OCI-LY1 (cell line): ENCODE measurements around the gene FCN3.
"Not testable (repeated sequence)": the region's sequence is repeated elsewhere in the genome, so short reads cannot be mapped to it uniquely, and the experiment has no call there.

Experiments
- EZH2 ChIP-seq: fragments of 200-600 bp; sonication (generic), shearing (Covaris generic); IDR thresholded peaks from 2 replicates; pipeline ENCODE4 v1.8.0; 2017; ENCODE audit warnings: borderline replicate concordance, mixed run types, mild to moderate bottlenecking, antibody characterized with exemption, low read length, moderate library complexity, mixed read lengths
- TF ChIP-seq, protein P1 (sequence below): fragments of 200-600 bp; sonication (generic), shearing (Covaris generic); IDR thresholded peaks from 2 replicates; pipeline ENCODE4 v1.5.1; 2017; ENCODE audit warnings: mild to moderate bottlenecking, antibody characterized with exemption, low read length, moderate library complexity, mixed read lengths

DNA sequence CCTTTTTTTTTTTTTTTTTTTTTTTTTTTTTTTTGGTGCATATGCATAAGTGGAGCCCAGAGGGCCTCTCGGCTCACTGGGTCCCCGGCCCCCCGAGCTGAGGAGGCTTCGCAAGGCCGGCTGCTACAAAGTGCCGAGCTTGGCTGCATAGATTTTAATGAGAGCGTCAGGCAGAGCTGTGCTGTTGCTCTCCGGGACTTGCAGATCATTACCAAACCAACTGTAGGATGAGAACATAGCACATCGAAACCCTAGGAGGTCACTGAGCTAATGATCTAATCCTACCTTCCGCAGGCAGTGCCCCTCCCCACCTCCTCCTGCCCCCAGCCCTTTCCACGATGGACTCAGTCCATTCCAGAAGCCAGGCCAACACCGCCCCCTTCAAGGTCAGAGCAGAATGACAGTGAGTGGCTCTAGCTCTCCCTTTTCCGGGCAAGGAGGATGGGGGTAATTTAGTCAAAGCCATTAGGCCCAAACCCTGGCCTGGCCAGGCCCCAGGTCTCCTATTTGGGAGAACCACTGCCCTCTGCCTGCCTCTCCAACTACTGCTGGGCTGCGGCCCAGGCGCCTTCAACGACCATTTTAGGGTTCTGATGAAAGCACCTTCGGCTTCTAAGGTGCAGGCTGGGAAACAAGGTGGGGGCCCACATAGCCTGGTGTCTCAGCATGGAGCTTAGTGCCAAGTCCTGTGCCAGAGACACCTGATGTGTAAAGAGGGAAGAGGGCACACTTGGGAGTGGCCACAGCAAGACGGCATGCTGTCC, 31.2 kb upstream of the FCN3 start:
- not testable (repeated sequence) for TF ChIP-seq EZH2
- TF ChIP-seq, protein P1, sequence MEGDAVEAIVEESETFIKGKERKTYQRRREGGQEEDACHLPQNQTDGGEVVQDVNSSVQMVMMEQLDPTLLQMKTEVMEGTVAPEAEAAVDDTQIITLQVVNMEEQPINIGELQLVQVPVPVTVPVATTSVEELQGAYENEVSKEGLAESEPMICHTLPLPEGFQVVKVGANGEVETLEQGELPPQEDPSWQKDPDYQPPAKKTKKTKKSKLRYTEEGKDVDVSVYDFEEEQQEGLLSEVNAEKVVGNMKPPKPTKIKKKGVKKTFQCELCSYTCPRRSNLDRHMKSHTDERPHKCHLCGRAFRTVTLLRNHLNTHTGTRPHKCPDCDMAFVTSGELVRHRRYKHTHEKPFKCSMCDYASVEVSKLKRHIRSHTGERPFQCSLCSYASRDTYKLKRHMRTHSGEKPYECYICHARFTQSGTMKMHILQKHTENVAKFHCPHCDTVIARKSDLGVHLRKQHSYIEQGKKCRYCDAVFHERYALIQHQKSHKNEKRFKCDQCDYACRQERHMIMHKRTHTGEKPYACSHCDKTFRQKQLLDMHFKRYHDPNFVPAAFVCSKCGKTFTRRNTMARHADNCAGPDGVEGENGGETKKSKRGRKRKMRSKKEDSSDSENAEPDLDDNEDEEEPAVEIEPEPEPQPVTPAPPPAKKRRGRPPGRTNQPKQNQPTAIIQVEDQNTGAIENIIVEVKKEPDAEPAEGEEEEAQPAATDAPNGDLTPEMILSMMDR, result not testable (repeated sequence)
